NB4 (cell line): ENCODE results near the gene MAS1.
"Not testable (repeated sequence)": the region's sequence is repeated elsewhere in the genome, so short reads cannot be mapped to it uniquely, and the experiment has no call there.

ENCODE experiments used
- POLR2A ChIP-seq: IDR thresholded peaks from 2 replicates; pipeline ENCODE4 v1.6.1; 2011; ENCODE audit warnings: mild to moderate bottlenecking; ENCODE audit not compliant: insufficient read length; ENCODE audit errors: extremely low read depth
- TF ChIP-seq, protein P1 (sequence below): IDR thresholded peaks from one replicate; pipeline ENCODE4 v1.5.1; 2012; ENCODE audit warnings: low read depth, low read length

DNA sequence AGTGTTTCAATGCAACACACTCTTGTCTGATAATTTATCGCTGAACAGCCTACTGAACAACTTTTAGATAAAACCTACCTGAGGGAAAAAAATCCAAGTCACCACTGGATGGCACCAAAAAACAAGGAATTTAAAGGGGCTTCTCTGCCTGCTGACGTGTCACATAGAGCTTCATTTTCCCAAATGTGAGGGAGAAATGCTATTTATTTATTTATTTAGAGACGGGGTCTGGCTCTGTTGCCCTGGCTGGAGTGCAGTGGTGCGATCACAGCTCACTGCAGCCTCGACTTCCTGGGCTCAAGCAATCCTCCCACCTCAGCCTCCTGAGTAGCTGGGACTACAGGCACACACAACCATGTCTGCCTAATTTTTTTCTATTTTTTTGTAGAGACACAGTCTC is 27.4 kb upstream of the MAS1 start:
- TF ChIP-seq, protein P1, sequence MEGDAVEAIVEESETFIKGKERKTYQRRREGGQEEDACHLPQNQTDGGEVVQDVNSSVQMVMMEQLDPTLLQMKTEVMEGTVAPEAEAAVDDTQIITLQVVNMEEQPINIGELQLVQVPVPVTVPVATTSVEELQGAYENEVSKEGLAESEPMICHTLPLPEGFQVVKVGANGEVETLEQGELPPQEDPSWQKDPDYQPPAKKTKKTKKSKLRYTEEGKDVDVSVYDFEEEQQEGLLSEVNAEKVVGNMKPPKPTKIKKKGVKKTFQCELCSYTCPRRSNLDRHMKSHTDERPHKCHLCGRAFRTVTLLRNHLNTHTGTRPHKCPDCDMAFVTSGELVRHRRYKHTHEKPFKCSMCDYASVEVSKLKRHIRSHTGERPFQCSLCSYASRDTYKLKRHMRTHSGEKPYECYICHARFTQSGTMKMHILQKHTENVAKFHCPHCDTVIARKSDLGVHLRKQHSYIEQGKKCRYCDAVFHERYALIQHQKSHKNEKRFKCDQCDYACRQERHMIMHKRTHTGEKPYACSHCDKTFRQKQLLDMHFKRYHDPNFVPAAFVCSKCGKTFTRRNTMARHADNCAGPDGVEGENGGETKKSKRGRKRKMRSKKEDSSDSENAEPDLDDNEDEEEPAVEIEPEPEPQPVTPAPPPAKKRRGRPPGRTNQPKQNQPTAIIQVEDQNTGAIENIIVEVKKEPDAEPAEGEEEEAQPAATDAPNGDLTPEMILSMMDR = peak; percentile 56
- TF ChIP-seq POLR2A = not testable (repeated sequence)
